Spinal cord (tissue), 10 donors: ENCODE results near the gene NDUFB7. TPM values are rescaled to one million over a fixed set of nuclear protein-coding genes. Genes with fewer than 3 reads are reported as not detected.
A peak's percentile ranks its signal among the peaks of the same experiment; 100 is the strongest.

Experiments used
- DNase-seq, 6 donors: peaks; one replicate each; pipeline versions ENCODE4 v3.0.0 to v3.0.0-alpha.2; 2013 to 2015; ENCODE audit warnings: low spot score in 6 of 6, low read depth in 4 of 6
- H3K27ac ChIP-seq: one replicate; pipeline ENCODE4 v1.5.1; 2013; ENCODE audit warnings: low read depth, low read length, control low read depth
- H3K27me3 ChIP-seq: one replicate; pipeline ENCODE4 v1.6.1; 2013; ENCODE audit warnings: low read length; ENCODE audit not compliant: control insufficient read depth, insufficient read depth
- H3K36me3 ChIP-seq: one replicate; pipeline ENCODE4 v1.6.1; 2013; ENCODE audit warnings: low read length; ENCODE audit not compliant: control insufficient read depth, insufficient read depth
- H3K4me1 ChIP-seq: one replicate; pipeline ENCODE4 v1.6.1; 2013; ENCODE audit warnings: low read length; ENCODE audit not compliant: control insufficient read depth, insufficient read depth
- H3K4me3 ChIP-seq: one replicate; pipeline ENCODE4 v1.5.1; 2013; ENCODE audit warnings: low read depth, low read length, control low read depth
- H3K9me3 ChIP-seq: one replicate; pipeline ENCODE4 v1.6.1; 2013; ENCODE audit warnings: low read length; ENCODE audit not compliant: control insufficient read depth, insufficient read depth
- WGBS: methylation state at CpG from one replicate; pipeline ENCODE4 v1.1.5; 2013; ENCODE audit warnings: missing lambda C conversion rate; ENCODE audit not compliant: insufficient coverage; 5-methylcytosine and 5-hydroxymethylcytosine counted together
- polyA plus RNA-seq, 2 donors: library from polyadenylated mRNA; unstranded; fragments of 120-200 nt; gene quantifications; one replicate each; pipeline ENCODE4 v1.2.1, GENCODE V29; 2013; ENCODE audit not compliant: insufficient read length in 2 of 2
- total RNA-seq, 2 donors: library from RNA; depleted of rRNA in 1 of 2; stranded (reverse); fragments of 120-200 nt in 1 of 2; fragments of >200 nt in 1 of 2; gene quantifications; one replicate each; pipeline versions ENCODE4 v1.2.3 to v1.2.4, GENCODE V29; 2013 to 2014
- donor health status: healthy.

Gene NDUFB7
- total and polyA plus RNA-seq, 4 donors, result 143 to 310 (median 156) TPM

GRCh38 chr19:14563989-14564651 is 7.7 kb downstream of the NDUFB7 start:
- WGBS, result 80% methylated on average over 2 of the region's 33 CpGs
- no peak for DNase-seq
- no peak overlapping the region for H3K27ac ChIP-seq
- no peak overlapping the region for H3K4me3 ChIP-seq
- peaks cover 32% of the 10 kb centered on the region for H3K4me1 ChIP-seq
- H3K36me3 ChIP-seq, result peaks cover 83% of the 10 kb centered on the region
- H3K27me3 ChIP-seq, result no peaks in the 10 kb centered on the region
- H3K9me3 ChIP-seq, result no peaks in the 10 kb centered on the region

GRCh38 chr19:14563590-14563926 is 8.3 kb downstream of the NDUFB7 start:
- H3K36me3 ChIP-seq, result peaks cover 81% of the 10 kb centered on the region
- no peaks in the 10 kb centered on the region for H3K27me3 ChIP-seq
- H3K27ac ChIP-seq, result no peak overlapping the region
- peaks cover 32% of the 10 kb centered on the region for H3K4me1 ChIP-seq
- DNase-seq, result no peak
- WGBS, result 89% methylated on average over 16 of the region's 16 CpGs
- H3K9me3 ChIP-seq, result no peaks in the 10 kb centered on the region
- no peak overlapping the region for H3K4me3 ChIP-seq

DNA sequence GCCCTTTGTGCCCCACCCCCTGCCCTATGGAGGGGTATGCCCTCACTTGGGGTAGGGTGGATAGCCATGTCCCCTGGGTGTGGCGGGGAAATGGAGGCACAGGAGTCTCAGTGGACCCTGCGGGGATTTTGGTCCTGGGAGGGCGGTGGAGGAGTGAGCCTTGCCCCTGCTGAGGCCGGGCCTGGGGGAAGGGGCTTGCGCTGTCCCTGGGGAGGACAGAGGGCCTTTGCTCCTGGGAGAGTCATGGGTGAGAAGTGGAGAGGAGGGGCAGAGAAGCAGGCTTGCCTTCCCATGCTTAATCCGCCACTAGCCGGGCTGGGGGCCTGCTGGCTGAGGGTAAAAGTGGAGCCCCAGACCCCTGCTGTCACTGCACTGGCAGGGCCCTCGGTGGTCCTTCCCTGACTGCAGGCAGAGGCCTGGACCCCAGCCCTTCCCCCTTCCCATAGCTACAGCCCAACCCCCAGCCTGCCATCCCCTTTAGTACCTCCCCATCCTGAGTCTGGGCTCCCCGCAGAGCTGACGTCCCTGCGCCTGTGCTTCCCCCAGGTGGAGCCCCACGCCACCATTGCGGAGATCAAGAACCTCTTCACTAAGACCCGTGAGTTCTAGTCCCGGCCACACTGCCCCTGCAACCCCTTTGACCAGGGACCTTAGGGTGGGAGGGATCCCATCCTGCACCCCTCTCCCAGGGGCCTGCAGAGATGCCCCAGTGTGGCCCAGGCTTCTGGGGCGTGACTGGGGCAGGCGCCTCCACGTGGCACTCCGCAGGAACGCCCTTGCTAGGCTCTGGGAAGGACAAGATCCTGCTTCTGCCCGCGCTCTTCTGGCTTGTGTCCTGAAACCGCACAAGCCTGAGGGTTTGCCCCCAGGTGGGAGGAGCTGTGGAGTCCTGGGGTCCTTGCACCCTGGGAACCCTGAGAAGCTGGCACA is 8.9 kb downstream of the NDUFB7 start:
- H3K9me3 ChIP-seq, result no peaks in the 10 kb centered on the region
- H3K27ac ChIP-seq, result no peak overlapping the region
- H3K4me3 ChIP-seq, result no peak overlapping the region
- WGBS, result 81% methylated on average over 21 of the region's 23 CpGs
- H3K4me1 ChIP-seq, result peaks cover 32% of the 10 kb centered on the region
- DNase-seq, result no peak
- no peaks in the 10 kb centered on the region for H3K27me3 ChIP-seq
- H3K36me3 ChIP-seq, result peaks cover 84% of the 10 kb centered on the region

DNA sequence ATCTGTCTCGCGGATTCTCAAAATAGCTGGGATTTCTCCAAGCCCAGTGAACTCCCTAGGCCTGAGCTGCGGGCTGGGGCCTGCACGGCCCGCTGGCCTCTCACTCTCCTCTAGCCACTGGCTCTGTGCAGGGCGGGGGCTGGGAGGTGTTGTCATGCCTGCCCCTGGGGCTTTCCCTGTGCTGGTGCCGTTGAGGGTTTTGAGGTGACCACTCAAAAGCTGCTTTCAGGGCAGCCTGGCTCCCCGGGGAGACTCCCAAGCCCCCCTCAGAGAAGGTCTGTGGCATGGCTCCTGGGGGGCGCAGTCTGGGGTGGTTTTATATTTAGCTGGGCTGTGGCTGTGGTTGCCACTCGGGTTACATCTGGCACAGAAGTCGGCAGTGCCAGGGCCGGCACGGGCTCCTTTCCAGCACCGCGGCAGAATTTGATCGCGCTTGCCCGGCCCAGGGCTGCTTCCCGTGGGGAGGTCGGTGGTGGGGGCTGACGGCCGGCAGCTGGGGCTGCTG is 10.0 kb downstream of the NDUFB7 start:
- Histone ChIP-seq H3K4me1 (peaks cover 32% of the 10 kb centered on the region), H3K36me3 (peaks cover 74% of the 10 kb centered on the region), H3K4me3 (no peak overlapping the region), H3K27ac (peak overlapping the region; percentile 25), H3K9me3 (no peaks in the 10 kb centered on the region), H3K27me3 (no peaks in the 10 kb centered on the region)
- WGBS, result 62% methylated on average over 22 of the region's 22 CpGs
- no peak for DNase-seq

DNA sequence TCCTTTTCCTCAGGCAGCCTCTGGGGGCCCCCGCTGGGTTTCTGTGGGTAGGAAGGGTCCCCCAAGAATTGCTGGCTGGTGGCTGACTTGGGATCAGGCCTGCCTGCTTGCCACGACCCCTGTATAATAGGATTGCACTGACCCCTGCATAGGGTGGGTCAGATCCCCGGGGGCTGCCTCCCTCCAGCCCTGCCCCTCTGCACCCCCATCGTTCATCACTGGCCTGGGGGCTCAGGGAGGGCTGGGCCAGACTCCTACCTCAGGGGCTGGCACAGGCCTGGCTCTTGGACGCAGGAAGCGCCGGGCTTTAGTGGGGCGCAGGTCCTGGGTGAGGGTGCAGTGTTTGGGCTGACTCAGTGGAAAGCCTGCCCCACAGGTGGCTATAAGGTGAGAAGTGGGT is 10.6 kb downstream of the NDUFB7 start:
- no peak overlapping the region for H3K27ac ChIP-seq
- H3K9me3 ChIP-seq, result no peaks in the 10 kb centered on the region
- H3K36me3 ChIP-seq, result peaks cover 69% of the 10 kb centered on the region
- DNase-seq, result no peak
- 83% methylated on average over 8 of the region's 8 CpGs for WGBS
- H3K4me1 ChIP-seq, result peaks cover 39% of the 10 kb centered on the region
- no peak overlapping the region for H3K4me3 ChIP-seq
- no peaks in the 10 kb centered on the region for H3K27me3 ChIP-seq

GRCh38 chr19:14560776-14561108 is 11.1 kb downstream of the NDUFB7 start:
- DNase-seq, result no peak
- Histone ChIP-seq H3K27ac (no peak overlapping the region), H3K9me3 (no peaks in the 10 kb centered on the region), H3K36me3 (peaks cover 64% of the 10 kb centered on the region), H3K4me1 (peaks cover 42% of the 10 kb centered on the region), H3K27me3 (no peaks in the 10 kb centered on the region), H3K4me3 (no peak overlapping the region)
- WGBS, result 81% methylated on average over 6 of the region's 6 CpGs

- H3K36me3 ChIP-seq, result peaks cover 58% of the 10 kb centered on the region
- H3K27me3 ChIP-seq, result no peaks in the 10 kb centered on the region
- H3K4me1 ChIP-seq, result peaks cover 42% of the 10 kb centered on the region
- H3K4me3 ChIP-seq, result no peak overlapping the region
- 86% methylated on average over 18 of the region's 28 CpGs for WGBS
- H3K9me3 ChIP-seq, result no peaks in the 10 kb centered on the region
- no peak for DNase-seq
- H3K27ac ChIP-seq, result no peak overlapping the region
Measured at GRCh38 chr19:14559916-14560775, 11.7 kb downstream of the NDUFB7 start.

DNA sequence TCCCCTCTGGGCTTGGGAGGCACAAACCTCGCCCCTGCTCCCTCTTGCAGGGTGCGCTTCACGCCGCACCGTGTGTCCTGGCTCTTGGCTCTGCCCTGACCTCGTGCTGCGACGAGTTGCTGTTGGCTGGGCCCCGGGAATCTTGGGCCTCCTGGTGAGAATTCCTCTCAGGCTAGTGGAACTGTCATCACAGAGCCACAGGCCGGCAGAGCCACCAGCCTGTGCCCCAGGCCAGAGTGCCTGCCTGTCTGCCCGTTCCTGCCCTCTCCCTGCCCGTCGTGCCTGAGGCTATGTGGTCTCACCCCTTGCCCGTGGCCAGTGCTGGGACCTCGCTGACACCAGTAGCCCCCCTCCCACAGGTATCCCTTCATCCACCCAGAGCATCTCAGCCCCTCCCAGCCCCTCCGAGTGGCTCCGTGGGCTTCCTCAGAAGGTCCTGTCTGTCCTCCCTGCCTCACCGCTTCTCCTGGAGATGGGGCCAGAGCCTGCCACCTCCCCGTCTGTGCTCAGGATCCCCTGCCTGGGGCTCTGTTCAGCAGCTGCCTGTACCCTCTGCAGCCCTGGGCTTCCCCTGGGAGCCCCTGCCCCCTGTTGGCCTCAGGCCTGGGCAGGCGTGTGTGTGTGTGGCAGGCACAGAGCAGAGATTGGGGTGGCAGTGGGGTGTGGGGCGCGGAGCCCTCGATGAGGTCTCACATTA is 13.3 kb downstream of the NDUFB7 start:
- no peak for DNase-seq
- Histone ChIP-seq H3K27me3 (no peaks in the 10 kb centered on the region), H3K27ac (no peak overlapping the region), H3K36me3 (peaks cover 50% of the 10 kb centered on the region), H3K9me3 (no peaks in the 10 kb centered on the region), H3K4me3 (no peak overlapping the region), H3K4me1 (peaks cover 51% of the 10 kb centered on the region)
- WGBS, result 73% methylated on average over 19 of the region's 23 CpGs

GRCh38 chr19:14556662-14557188 is 15.1 kb downstream of the NDUFB7 start:
- Histone ChIP-seq H3K4me1 (peaks cover 42% of the 10 kb centered on the region), H3K36me3 (peaks cover 42% of the 10 kb centered on the region), H3K27ac (no peak overlapping the region), H3K27me3 (no peaks in the 10 kb centered on the region), H3K9me3 (no peaks in the 10 kb centered on the region), H3K4me3 (no peak overlapping the region)
- peak in 2 of 6 donors; percentile 73 to 78 for DNase-seq
- 9% methylated on average over 17 of the region's 18 CpGs for WGBS
